GM18517 (cell line): ENCODE results near the gene HSD11B2.

Source experiments
- ATAC-seq: cut with Tn5 transposase; IDR thresholded peaks from one replicate; pipeline ENCODE4 v1.9.1; 2021; ENCODE audit warnings: mild to moderate bottlenecking, moderate library complexity; ENCODE audit not compliant: unreplicated experiment

Gene HSD11B2

GRCh38 chr16:67396159-67397035 lies 34.5 kb upstream of the HSD11B2 start:
- no peak for ATAC-seq

GRCh38 chr16:67397036-67397801 lies 33.7 kb upstream of the HSD11B2 start:
- ATAC-seq: no peak

- ATAC-seq: no peak
Measured at GRCh38 chr16:67397812-67398545, 32.9 kb upstream of the HSD11B2 start.

- no peak for ATAC-seq
Measured at GRCh38 chr16:67398546-67399217, 32.2 kb upstream of the HSD11B2 start.

GRCh38 chr16:67399218-67399733 lies 31.6 kb upstream of the HSD11B2 start:
- no peak for ATAC-seq

GRCh38 chr16:67399749-67400704 lies 30.9 kb upstream of the HSD11B2 start:
- no peak for ATAC-seq

GRCh38 chr16:67400901-67401300 lies 30.0 kb upstream of the HSD11B2 start:
- no peak for ATAC-seq

GRCh38 chr16:67403976-67404555 lies 26.9 kb upstream of the HSD11B2 start:
- ATAC-seq: no peak

GRCh38 chr16:67404740-67405226 lies 26.1 kb upstream of the HSD11B2 start:
- no peak for ATAC-seq

- ATAC-seq: no peak
Measured at GRCh38 chr16:67405336-67405735, 25.6 kb upstream of the HSD11B2 start.

- ATAC-seq: no peak
Measured at GRCh38 chr16:67406111-67406971, 24.6 kb upstream of the HSD11B2 start.

- no peak for ATAC-seq
Measured at GRCh38 chr16:67407176-67407787, 23.6 kb upstream of the HSD11B2 start.

GRCh38 chr16:67407788-67408452 lies 23.0 kb upstream of the HSD11B2 start:
- ATAC-seq: no peak

GRCh38 chr16:67409631-67410030 lies 21.3 kb upstream of the HSD11B2 start:
- no peak for ATAC-seq

- no peak for ATAC-seq
Measured at GRCh38 chr16:67411339-67411738, 19.6 kb upstream of the HSD11B2 start.

GRCh38 chr16:67412294-67412693 lies 18.6 kb upstream of the HSD11B2 start:
- no peak for ATAC-seq
